HG03342 (cell line): ENCODE data around the gene ATP6V1F.
A peak's percentile ranks its signal among the peaks of the same experiment; 100 is the strongest.

Source experiments
- ATAC-seq: cut with Tn5 transposase; IDR thresholded peaks from one replicate; pipeline ENCODE4 v1.9.1; 2021; ENCODE audit warnings: mild to moderate bottlenecking, moderate library complexity; ENCODE audit not compliant: unreplicated experiment

Gene ATP6V1F

GRCh38 chr7:128867241-128867640, 4.6 kb downstream of the ATP6V1F start:
- no peak for ATAC-seq

GRCh38 chr7:128867842-128868623, 5.4 kb downstream of the ATP6V1F start:
- ATAC-seq: no peak

GRCh38 chr7:128868624-128869137, 6.0 kb downstream of the ATP6V1F start:
- ATAC-seq: no peak

GRCh38 chr7:128869138-128869943, 6.7 kb downstream of the ATP6V1F start:
- ATAC-seq: peak; percentile 75

GRCh38 chr7:128869944-128870285, 7.3 kb downstream of the ATP6V1F start:
- ATAC-seq: peak; percentile 14

- no peak for ATAC-seq
Measured at GRCh38 chr7:128871050-128871449, 8.4 kb downstream of the ATP6V1F start.

GRCh38 chr7:128872394-128872824, 9.8 kb downstream of the ATP6V1F start:
- ATAC-seq: no peak

- ATAC-seq: no peak
Measured at GRCh38 chr7:128873234-128873633, 10.6 kb downstream of the ATP6V1F start.

- no peak for ATAC-seq
Measured at GRCh38 chr7:128874140-128875031, 11.7 kb downstream of the ATP6V1F start.

GRCh38 chr7:128875523-128875948, 12.9 kb downstream of the ATP6V1F start:
- no peak for ATAC-seq

- no peak for ATAC-seq
Measured at GRCh38 chr7:128876127-128876526, 13.5 kb downstream of the ATP6V1F start.

GRCh38 chr7:128876586-128876977, 13.9 kb downstream of the ATP6V1F start:
- ATAC-seq: no peak

- no peak for ATAC-seq
Measured at GRCh38 chr7:128876978-128877755, 14.5 kb downstream of the ATP6V1F start.

GRCh38 chr7:128877756-128878120, 15.1 kb downstream of the ATP6V1F start:
- no peak for ATAC-seq

- no peak for ATAC-seq
Measured at GRCh38 chr7:128878226-128879105, 15.8 kb downstream of the ATP6V1F start.

- ATAC-seq: no peak
Measured at GRCh38 chr7:128879461-128879938, 16.8 kb downstream of the ATP6V1F start.

GRCh38 chr7:128879939-128880746, 17.5 kb downstream of the ATP6V1F start:
- no peak for ATAC-seq

- no peak for ATAC-seq
Measured at GRCh38 chr7:128880791-128881457, 18.3 kb downstream of the ATP6V1F start.
